ENCODE measurements around the gene EMX1. TPM values are rescaled to one million over a fixed set of nuclear protein-coding genes. Genes with fewer than 3 reads are reported as not detected.

EMX1 gene
- total RNA-seq, 1 experiment from 2014 or later = 0.72 TPM

- no peak overlapping the region for H2BK120ac ChIP-seq (ENCODE audit: low read depth, low read length, poor library complexity, severe bottlenecking)
- Mint-ChIP-seq H3K27ac (no peak overlapping the region), H3K27me3 (ENCODE audit: low read depth) (peaks cover 85% of the 10 kb centered on the region), H3K9me3 (no peaks in the 10 kb centered on the region), H3K4me3 (no peak overlapping the region), H3K4me1 (peaks cover 23 to 25% of the 10 kb centered on the region in 2 experiments), H3K36me3 (ENCODE audit: insufficient read depth in 1 of 3, low read depth in 3 of 3) (no peaks in the 10 kb centered on the region; a peak in 1 of 7 replicates)
- H2AK5ac ChIP-seq (ENCODE audit: insufficient read length, low read length) = no peak overlapping the region
- H2BK12ac ChIP-seq (ENCODE audit: insufficient read length, low read depth, low read length) = no peak overlapping the region
- TF ChIP-seq, protein P1, sequence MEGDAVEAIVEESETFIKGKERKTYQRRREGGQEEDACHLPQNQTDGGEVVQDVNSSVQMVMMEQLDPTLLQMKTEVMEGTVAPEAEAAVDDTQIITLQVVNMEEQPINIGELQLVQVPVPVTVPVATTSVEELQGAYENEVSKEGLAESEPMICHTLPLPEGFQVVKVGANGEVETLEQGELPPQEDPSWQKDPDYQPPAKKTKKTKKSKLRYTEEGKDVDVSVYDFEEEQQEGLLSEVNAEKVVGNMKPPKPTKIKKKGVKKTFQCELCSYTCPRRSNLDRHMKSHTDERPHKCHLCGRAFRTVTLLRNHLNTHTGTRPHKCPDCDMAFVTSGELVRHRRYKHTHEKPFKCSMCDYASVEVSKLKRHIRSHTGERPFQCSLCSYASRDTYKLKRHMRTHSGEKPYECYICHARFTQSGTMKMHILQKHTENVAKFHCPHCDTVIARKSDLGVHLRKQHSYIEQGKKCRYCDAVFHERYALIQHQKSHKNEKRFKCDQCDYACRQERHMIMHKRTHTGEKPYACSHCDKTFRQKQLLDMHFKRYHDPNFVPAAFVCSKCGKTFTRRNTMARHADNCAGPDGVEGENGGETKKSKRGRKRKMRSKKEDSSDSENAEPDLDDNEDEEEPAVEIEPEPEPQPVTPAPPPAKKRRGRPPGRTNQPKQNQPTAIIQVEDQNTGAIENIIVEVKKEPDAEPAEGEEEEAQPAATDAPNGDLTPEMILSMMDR (conservative IDR thresholded peaks at IDR 0.05) = no peak
- no peak overlapping the region for H2BK5ac ChIP-seq (ENCODE audit: insufficient read length, low read length)
- H3K4ac ChIP-seq (ENCODE audit: low read depth, low read length) = no peak overlapping the region
- no CpG with 5 or more reads among the region's 4 CpGs for WGBS (ENCODE audit: extremely low coverage, insufficient read length, low lambda C conversion rate)
- H3K56ac ChIP-seq (ENCODE audit: insufficient read length, low read depth, low read length) = no peak overlapping the region
- H3K4me1 ChIP-seq (ENCODE audit: insufficient read depth, low read length) = peaks cover 8% of the 10 kb centered on the region; the same call in 1 of the 2 replicates
- H3K18ac ChIP-seq (ENCODE audit: insufficient read length, low read depth, low read length) = no peak overlapping the region
- H3K4me2 ChIP-seq (ENCODE audit: insufficient read depth, insufficient read length, low read length) = no peak overlapping the region
- no peaks in the 10 kb centered on the region; the same call in 1 of the 2 replicates for H3K27me3 ChIP-seq (ENCODE audit: insufficient read depth, low read length)
- H4K8ac ChIP-seq (replicated peaks; ENCODE audit: insufficient read length, low read depth, low read length) = no peak overlapping the region
- DNase-seq = no peak
- H3K23me2 ChIP-seq (ENCODE audit: insufficient read length, low read depth, low read length, poor library complexity, severe bottlenecking) = no peaks in the 10 kb centered on the region
- H3K14ac ChIP-seq (ENCODE audit: insufficient read depth, low read length) = no peak overlapping the region
- H3K79me1 ChIP-seq (ENCODE audit: insufficient read depth, low read depth, low read length, poor library complexity, severe bottlenecking) = no peaks in the 10 kb centered on the region
- H4K91ac ChIP-seq (ENCODE audit: insufficient read length, low read depth, low read length) = no peak overlapping the region
- H4K20me1 ChIP-seq (ENCODE audit: control insufficient read depth, insufficient read depth, insufficient read length) = no peaks in the 10 kb centered on the region
- no peak overlapping the region for H3T11ph ChIP-seq (ENCODE audit: low read length)
- no peak overlapping the region for H3K27ac ChIP-seq (ENCODE audit: insufficient read length, low read depth, low read length)
- H3K9ac ChIP-seq (ENCODE audit: extremely low read depth, insufficient read length, low read length) = no peak overlapping the region
- no peak overlapping the region for H3K23ac ChIP-seq (ENCODE audit: insufficient read length, low read depth, low read length)
- H3K79me2 ChIP-seq (ENCODE audit: insufficient read depth, low read length) = no peaks in the 10 kb centered on the region
- H3K9me3 ChIP-seq (ENCODE audit: control insufficient read depth, low read depth, low read length) = no peaks in the 10 kb centered on the region
- no peak overlapping the region for H2BK15ac ChIP-seq (ENCODE audit: low read depth, low read length)
- H4K5ac ChIP-seq (ENCODE audit: insufficient read length, low read depth, low read length) = no peak overlapping the region
- H2BK20ac ChIP-seq (ENCODE audit: low read depth, low read length, poor library complexity, severe bottlenecking) = no peak overlapping the region
- no peak overlapping the region for H2AFZ ChIP-seq (ENCODE audit: low read length)
Observed at GRCh38 chr2:72896446-72896845, 20.9 kb upstream of the EMX1 start.
